RPMI8226 (cell line): ENCODE results near the gene SLC32A1.

ENCODE experiments used
- DNase-seq: peaks from one replicate; pipeline ENCODE4 v3.0.0-alpha.2; 2015

Gene SLC32A1

GRCh38 chr20:38725931-38726803, 1.9 kb downstream of the SLC32A1 start:
- peak; percentile 65 for DNase-seq

GRCh38 chr20:38726804-38727606, 2.7 kb downstream of the SLC32A1 start:
- DNase-seq: peak; percentile 70

DNA sequence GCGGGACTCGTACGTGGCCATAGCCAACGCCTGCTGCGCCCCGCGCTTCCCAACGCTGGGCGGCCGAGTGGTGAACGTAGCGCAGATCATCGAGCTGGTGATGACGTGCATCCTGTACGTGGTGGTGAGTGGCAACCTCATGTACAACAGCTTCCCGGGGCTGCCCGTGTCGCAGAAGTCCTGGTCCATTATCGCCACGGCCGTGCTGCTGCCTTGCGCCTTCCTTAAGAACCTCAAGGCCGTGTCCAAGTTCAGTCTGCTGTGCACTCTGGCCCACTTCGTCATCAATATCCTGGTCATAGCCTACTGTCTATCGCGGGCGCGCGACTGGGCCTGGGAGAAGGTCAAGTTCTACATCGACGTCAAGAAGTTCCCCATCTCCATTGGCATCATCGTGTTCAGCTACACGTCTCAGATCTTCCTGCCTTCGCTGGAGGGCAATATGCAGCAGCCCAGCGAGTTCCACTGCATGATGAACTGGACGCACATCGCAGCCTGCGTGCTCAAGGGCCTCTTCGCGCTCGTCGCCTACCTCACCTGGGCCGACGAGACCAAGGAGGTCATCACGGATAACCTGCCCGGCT, 3.4 kb downstream of the SLC32A1 start:
- DNase-seq: no peak

DNA sequence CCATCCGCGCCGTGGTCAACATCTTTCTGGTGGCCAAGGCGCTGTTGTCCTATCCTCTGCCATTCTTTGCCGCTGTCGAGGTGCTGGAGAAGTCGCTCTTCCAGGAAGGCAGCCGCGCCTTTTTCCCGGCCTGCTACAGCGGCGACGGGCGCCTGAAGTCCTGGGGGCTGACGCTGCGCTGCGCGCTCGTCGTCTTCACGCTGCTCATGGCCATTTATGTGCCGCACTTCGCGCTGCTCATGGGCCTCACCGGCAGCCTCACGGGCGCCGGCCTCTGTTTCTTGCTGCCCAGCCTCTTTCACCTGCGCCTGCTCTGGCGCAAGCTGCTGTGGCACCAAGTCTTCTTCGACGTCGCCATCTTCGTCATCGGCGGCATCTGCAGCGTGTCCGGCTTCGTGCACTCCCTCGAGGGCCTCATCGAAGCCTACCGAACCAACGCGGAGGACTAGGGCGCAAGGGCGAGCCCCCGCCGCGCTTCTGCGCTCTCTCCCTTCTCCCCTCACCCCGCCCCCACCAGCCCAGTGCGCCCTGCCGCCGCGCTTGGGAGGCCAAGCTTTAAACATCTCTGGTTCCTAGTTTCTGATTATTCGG, 4.0 kb downstream of the SLC32A1 start:
- DNase-seq: no peak

- DNase-seq: peak; percentile 30
These were observed 4.8 kb downstream of the SLC32A1 start for GRCh38 chr20:38728911-38729642.

DNA sequence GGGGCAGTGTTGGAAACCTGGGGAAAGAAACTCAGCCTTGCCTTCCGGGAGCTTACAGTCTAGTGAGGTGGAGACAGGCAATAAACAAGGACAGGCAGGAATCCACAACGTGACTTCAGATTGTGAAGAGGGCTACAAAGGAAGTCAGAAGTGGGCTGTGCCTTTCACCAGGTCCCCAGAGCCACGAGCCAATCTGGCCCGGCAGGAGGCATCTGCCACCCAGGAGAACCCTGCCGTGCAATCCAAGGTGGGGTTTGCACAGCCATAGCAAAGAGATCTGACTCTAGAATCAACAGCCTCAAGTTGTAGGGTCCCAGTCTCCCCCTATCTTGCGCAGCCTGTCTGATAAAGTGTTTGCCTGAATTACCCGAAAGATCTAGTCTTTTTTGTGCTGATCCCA, 5.5 kb downstream of the SLC32A1 start:
- no peak for DNase-seq

DNA sequence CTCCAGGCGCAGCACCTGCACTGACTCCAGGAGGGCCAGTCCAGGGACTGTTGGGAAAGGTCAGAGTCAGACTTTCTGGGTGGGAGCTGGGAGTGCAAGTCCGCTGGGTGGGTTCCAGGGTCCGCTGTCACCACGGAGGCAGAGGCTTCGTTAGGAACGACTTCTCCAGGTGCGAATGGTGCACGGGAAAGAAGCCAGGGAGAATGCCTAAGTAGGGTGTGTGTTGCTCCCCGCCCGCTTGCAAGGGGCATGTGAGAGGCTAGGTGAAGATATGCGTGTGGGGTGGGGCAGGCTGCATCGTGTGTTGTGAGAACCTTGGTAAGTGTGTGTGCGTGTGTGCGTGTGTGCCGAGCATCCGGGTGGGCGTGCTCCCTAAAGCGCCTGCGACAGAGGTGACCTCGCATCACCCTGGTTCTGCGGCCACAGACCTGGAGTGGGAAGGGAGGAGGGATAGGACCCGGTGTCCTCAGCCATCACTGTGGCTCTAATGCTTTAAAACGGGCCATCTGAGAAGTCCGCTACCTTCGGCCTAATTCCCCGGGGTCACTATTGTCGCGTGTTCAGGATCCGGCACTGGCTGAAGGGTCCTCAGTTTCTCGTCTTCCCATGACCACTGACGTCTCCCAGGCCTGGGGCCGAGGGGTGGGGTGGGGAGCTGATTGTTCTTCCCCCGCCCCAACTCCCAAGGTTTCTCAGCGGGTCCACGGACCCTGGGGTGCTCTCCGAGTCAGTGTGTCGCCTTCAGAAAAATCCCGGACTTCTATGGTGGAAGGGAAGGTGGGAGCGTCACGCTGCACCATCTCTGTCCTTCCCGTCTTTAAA, 6.1 kb downstream of the SLC32A1 start:
- DNase-seq: no peak

DNA sequence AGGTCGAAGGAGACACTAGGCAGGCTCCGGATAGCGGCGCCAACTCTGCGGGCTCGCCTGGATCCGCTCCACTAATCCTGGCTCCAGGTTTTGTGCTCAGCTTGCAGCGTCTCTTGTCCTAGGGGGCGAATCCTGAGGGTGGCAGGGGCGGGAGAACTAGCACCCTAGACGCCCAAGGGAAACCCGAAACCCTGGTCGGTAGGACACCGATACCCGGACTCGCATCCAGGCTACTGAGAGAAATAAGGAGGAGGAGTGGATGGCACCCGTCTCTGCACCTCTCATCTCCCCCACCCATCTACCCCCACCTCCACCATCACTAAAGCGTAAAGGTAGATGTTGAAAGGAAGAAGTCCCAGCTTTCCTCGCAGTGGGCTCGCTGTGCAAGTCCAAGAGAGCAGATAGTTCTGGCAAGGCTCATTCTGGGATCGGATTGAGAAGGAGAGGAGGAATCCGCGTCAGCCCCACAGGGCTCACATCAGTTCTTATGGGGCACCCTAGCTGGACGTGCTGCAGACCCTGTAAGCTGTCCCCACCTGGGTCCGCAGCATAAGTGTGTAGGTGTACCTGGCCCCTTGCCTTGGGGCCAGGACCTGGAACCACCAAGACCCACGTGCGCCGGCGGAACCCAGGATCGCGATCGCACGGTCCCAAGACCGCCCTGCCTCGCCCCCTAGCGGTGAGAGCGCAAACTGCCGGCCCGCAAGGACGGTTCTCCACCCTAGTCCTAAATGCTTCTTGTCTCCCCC, 6.9 kb downstream of the SLC32A1 start:
- peak; percentile 73 for DNase-seq

DNA sequence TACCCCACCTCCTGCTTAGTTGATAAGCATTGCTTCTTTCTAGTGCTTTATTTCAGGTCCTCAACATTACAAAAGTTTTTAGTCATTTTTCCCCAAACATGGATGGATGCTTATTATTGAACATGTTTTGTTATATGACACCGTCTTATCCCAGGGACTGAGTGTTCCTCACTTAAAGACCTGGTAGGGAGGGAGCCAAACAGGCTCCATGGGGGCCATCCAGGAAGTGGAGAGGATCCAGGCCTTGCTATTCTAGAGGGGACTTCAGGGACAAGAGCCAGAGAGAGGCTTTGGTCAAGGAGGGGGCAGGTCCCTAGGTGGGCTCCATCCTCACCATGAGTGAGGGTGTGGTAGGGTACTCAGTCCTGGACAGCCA, 7.4 kb downstream of the SLC32A1 start:
- no peak for DNase-seq

GRCh38 chr20:38732981-38733380, 8.7 kb downstream of the SLC32A1 start:
- DNase-seq: no peak

DNA sequence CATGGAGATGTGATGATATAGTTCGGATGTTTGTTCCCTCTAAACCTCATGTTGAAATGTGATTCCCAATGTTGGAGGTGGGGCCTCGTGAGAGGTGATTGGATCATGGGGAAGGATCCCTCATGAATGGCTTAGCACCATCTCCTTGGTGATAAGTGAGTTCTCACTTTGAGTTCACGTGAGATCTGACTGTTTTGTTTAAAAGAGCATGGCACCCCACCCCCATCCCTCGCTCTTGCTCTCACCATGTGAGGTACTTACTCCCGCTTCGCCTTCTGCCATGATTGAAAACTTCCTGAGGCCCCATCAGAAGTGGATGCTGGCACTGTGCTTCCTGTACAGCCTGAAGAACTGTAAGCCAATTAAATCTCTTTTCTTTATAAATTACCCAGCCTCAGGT, 10.9 kb downstream of the SLC32A1 start:
- DNase-seq: no peak

DNA sequence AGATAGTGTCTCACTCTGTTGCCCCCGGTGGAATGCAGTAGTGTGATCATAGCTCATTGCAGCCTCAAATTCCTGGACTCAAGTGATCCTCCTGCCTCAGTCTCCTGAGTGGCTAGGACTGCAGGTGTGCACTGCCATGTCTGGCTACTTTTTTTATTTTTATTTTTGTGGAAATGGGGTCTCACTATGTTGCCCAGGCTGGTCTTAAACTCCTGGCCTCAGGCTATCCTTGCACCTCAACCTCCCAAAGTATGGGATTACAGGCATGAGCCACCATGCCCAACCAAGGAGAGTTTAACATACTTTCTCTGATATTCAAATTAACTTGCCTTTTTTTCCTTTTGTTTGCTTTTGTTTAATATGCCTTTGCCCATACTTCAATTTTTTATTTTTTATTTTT, 13.6 kb downstream of the SLC32A1 start:
- DNase-seq: no peak

- DNase-seq: no peak
These were observed 21.5 kb downstream of the SLC32A1 start for GRCh38 chr20:38745757-38746156.

DNA sequence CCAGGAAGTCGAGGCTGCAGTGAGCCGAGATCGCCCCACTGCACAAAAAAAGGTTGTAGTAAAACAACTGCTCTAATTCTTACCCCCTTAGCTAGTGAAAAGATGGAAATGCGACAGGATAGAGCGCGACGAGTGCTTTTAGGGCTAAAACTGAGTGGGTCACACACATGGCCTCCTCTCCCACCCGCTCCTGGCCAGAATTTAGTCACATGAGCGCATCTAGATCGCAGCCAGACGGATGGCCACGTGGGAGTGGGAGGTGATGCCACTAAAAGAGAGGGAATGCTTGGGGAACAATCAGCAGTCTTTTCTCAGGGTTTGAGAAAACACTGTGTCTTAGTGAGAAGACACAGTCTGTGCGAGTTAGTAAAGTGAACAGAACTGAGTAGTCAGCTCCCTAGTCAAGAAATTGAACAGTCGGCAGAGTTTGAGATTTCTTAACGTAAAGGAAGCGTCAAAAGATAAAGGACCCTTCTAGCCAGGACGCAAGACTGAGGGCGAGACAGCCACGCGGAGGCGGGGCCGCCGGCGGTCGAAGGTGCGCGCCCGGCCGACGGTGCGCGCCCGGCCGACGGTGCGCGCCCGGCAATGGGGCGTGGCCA, 23.3 kb downstream of the SLC32A1 start:
- DNase-seq: no peak

- peak; percentile 92 for DNase-seq
These were observed 24.0 kb downstream of the SLC32A1 start, which contains the start of gene ACTR5 for GRCh38 chr20:38748097-38748860. TSS of gene ACTR5 (plus strand) at chr20:38748460. CDS start at chr20:38748479, 19 bp downstream.

- peak; percentile 77 for DNase-seq
These were observed 24.5 kb downstream of the SLC32A1 start for GRCh38 chr20:38748861-38749149.

GRCh38 chr20:38751360-38751976, 27.2 kb downstream of the SLC32A1 start:
- DNase-seq: peak; percentile 38

DNA sequence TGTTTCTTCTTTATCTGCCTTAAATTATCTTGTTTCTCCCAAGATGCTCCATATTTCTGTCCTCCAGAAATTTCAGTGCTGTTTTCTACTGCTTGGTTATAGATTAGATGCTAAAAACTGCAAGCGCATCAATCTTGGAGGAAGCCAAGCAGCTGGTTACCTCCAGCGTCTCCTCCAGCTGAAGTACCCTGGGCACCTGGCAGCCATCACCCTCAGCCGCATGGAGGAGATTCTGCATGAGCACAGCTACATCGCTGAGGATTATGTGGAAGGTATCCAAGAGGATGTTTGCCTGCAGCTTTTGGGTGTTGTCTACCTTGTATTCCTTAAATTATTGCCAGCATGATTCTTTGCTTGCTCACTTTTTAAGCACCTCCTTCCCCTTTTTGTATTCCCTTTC, 27.7 kb downstream of the SLC32A1 start:
- DNase-seq: no peak

DNA sequence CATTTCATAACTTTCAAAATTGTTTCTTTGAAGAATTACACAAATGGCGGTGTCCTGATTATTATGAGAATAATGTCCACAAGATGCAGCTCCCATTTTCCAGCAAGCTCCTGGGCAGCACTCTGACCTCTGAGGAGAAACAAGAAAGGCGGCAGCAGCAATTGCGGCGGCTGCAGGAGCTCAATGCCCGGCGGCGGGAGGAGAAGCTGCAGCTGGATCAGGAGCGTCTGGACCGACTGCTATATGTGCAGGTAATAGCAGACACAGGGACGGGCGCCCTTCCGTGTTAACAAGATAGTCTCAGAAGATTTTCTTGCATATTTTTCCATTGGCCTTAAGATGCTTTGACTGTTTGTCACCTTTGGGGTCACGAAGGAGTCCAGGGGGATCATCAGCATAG, 30.6 kb downstream of the SLC32A1 start:
- DNase-seq: no peak
